Activated CD4-positive, alpha-beta T cell treated with anti-CD3 and anti-CD28 coated beads, Interleukin-2, amount 10 ng/mL, durations not matched to agents 7 days and 5 days (primary cell): ENCODE measurements around the gene FAM25C. TPM values are rescaled to one million over a fixed set of nuclear protein-coding genes. Genes with fewer than 3 reads are reported as not detected.
"Not testable (repeated sequence)": the region's sequence is repeated elsewhere in the genome, so short reads cannot be mapped to it uniquely, and the experiment has no call there.

ENCODE experiments used
- CTCF ChIA-PET: fragments of 350-600 bp; sonication (Branson Sonifier 250); formaldehyde crosslinking; loops from one replicate; lab custom pipeline; 2021; ENCODE audit warnings: antibody characterized with exemption; lab: Charles Lee
- POLR2A ChIA-PET: fragments of 350-600 bp; sonication (Branson Sonifier 250); formaldehyde crosslinking; loops from one replicate; lab custom pipeline; 2021; ENCODE audit warnings: antibody characterized with exemption; lab: Charles Lee
- DNase-seq: peaks from one replicate; pipeline ENCODE4 v3.0.0-alpha.2; 2020
- H3K27ac Mint-ChIP-seq: one replicate; pipeline ENCODE4 v1.8.0; 2021; ENCODE audit warnings: mild to moderate bottlenecking, moderate library complexity, mixed read lengths
- H3K27me3 Mint-ChIP-seq: one replicate; pipeline ENCODE4 v1.8.0; 2021; ENCODE audit warnings: mixed read lengths
- H3K36me3 Mint-ChIP-seq: one replicate; pipeline ENCODE4 v1.8.0; 2021; ENCODE audit warnings: low read depth, mixed read lengths
- H3K4me1 Mint-ChIP-seq: one replicate; pipeline ENCODE4 v1.8.0; 2021; ENCODE audit warnings: mixed read lengths
- H3K4me3 Mint-ChIP-seq: one replicate; pipeline ENCODE4 v1.8.0; 2021; ENCODE audit warnings: mild to moderate bottlenecking, moderate library complexity, mixed read lengths
- H3K9me3 Mint-ChIP-seq: one replicate; pipeline ENCODE4 v1.8.0; 2021; ENCODE audit warnings: mixed read lengths
- total RNA-seq, 2 experiments: library from RNA; stranded (reverse); gene quantifications; one replicate each; pipeline ENCODE4 v1.2.3, GENCODE V29; 2021

The FAM25C gene
- total RNA-seq, result not detected

- H3K27me3 Mint-ChIP-seq, H3K9me3 Mint-ChIP-seq, H3K4me3 Mint-ChIP-seq, DNase-seq, H3K4me1 Mint-ChIP-seq, H3K27ac Mint-ChIP-seq, POLR2A ChIA-PET, CTCF ChIA-PET, H3K36me3 Mint-ChIP-seq: not testable (repeated sequence)
Observed at GRCh38 chr10:47999691-48000090, at the start of gene FAM25C. FAM25C (minus strand) TSS chr10:47999791; CDS start chr10:47999765, 26 bp downstream.

- DNase-seq, H3K4me3 Mint-ChIP-seq, POLR2A ChIA-PET, H3K36me3 Mint-ChIP-seq, H3K27me3 Mint-ChIP-seq, H3K9me3 Mint-ChIP-seq, CTCF ChIA-PET, H3K4me1 Mint-ChIP-seq, H3K27ac Mint-ChIP-seq: not testable (repeated sequence)
Observed at GRCh38 chr10:48044557-48044956, 45.0 kb upstream of the FAM25C start.

- DNase-seq, H3K9me3 Mint-ChIP-seq, POLR2A ChIA-PET, CTCF ChIA-PET, H3K27ac Mint-ChIP-seq, H3K4me3 Mint-ChIP-seq, H3K36me3 Mint-ChIP-seq, H3K4me1 Mint-ChIP-seq, H3K27me3 Mint-ChIP-seq: not testable (repeated sequence)
Observed at GRCh38 chr10:48031390-48031789, 31.8 kb upstream of the FAM25C start.

GRCh38 chr10:48002306-48002705, 2.7 kb upstream of the FAM25C start:
- H3K27ac Mint-ChIP-seq, H3K27me3 Mint-ChIP-seq, H3K4me3 Mint-ChIP-seq, POLR2A ChIA-PET, DNase-seq, H3K4me1 Mint-ChIP-seq, H3K9me3 Mint-ChIP-seq, CTCF ChIA-PET, H3K36me3 Mint-ChIP-seq: not testable (repeated sequence)

- CTCF ChIA-PET, H3K4me1 Mint-ChIP-seq, H3K27ac Mint-ChIP-seq, POLR2A ChIA-PET, H3K36me3 Mint-ChIP-seq, H3K9me3 Mint-ChIP-seq, DNase-seq, H3K4me3 Mint-ChIP-seq, H3K27me3 Mint-ChIP-seq: not testable (repeated sequence)
Observed at GRCh38 chr10:47994045-47994444, 5.5 kb downstream of the FAM25C start.

- H3K4me1 Mint-ChIP-seq, CTCF ChIA-PET, H3K4me3 Mint-ChIP-seq, H3K36me3 Mint-ChIP-seq, DNase-seq, H3K9me3 Mint-ChIP-seq, H3K27me3 Mint-ChIP-seq, POLR2A ChIA-PET, H3K27ac Mint-ChIP-seq: not testable (repeated sequence)
Observed at GRCh38 chr10:47992560-47992959, 7.0 kb downstream of the FAM25C start.

DNA sequence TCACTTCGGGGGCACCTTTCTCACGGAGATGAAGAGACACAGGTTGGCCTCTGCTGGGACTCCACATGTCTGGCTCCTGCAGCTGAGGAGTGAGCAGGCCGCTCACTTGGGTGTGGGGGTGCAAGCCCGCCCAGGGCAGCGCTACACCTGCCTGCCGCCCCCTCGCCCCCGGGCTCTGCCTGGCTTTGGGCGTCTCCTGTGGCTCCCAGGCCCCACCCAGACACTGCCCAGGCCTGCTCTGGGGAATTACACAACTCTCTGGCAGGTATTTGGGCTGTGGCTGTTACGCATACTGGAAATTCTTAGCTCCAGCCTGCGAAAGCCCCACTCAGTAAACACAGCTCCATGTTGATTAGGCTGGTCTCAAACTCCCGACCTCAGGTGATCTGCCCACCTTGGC, 7.9 kb downstream of the FAM25C start:
- H3K4me3 Mint-ChIP-seq, H3K9me3 Mint-ChIP-seq, H3K27ac Mint-ChIP-seq, DNase-seq, CTCF ChIA-PET, H3K4me1 Mint-ChIP-seq, H3K36me3 Mint-ChIP-seq, H3K27me3 Mint-ChIP-seq, POLR2A ChIA-PET: not testable (repeated sequence)

- H3K36me3 Mint-ChIP-seq, POLR2A ChIA-PET, H3K27ac Mint-ChIP-seq, H3K4me1 Mint-ChIP-seq, H3K4me3 Mint-ChIP-seq, H3K9me3 Mint-ChIP-seq, H3K27me3 Mint-ChIP-seq, CTCF ChIA-PET, DNase-seq: not testable (repeated sequence)
Observed at GRCh38 chr10:47990097-47990496, 9.5 kb downstream of the FAM25C start.

DNA sequence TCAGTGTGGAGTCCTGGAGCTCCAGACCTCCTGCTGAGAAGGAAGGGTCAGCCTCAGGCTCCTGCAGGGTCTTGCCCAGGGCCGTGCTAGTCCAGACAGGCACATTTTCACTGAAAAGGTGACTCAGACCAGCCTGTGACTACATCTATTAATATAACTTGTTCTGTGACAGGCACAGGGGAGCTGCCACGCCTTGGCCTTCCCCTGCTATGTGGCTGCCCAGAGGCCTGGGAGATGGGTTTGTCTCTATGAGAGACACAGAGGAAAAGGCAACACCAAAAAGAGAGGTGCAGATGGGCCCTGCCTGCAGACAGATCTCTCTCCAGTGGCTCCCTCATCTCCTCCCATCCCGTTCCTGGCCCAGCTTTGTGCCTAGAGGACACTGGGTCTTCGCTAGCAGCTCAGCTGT, 10.0 kb downstream of the FAM25C start:
- H3K4me1 Mint-ChIP-seq, POLR2A ChIA-PET, H3K4me3 Mint-ChIP-seq, DNase-seq, H3K27me3 Mint-ChIP-seq, CTCF ChIA-PET, H3K36me3 Mint-ChIP-seq, H3K27ac Mint-ChIP-seq, H3K9me3 Mint-ChIP-seq: not testable (repeated sequence)

DNA sequence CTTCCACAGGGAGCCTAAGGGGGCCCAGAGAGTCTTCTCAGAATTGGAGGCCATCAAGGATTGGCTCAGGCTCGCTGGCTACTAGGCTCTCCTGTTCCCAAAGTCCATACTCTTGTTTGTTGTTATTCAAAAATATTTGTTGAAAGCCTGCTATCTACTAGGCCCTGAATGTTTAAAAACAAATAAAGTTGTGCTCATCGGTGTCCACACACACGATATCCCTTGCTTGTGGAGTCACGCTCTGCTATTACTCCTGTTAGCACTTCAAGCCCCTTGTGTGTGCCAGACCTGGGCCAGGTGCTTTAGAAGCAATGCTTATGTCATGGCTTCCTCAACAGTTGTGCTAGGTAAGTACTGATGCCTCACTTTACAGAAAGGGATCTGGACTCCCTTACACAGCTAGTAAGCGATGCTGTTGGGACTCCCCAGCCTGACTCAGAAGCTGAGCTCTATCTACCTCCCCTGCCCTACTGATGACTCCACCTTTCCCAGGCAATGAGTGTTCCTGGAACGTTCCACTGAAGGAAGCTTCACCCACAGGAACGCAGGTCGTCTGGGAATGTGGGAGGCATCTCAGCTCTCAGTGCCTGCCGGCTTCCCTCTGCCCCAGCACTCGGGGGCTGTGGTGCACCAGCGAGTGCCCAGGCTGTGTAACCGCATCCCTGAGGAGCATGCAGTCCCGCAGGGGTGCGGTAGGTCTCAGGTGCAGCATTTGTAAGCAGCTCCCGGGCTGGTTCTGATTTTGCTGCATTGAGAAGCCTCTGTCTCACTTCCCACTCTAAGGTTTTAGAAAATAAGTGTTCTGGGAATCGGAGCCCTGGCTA, 10.7 kb downstream of the FAM25C start:
- CTCF ChIA-PET, H3K9me3 Mint-ChIP-seq, DNase-seq, H3K4me3 Mint-ChIP-seq, H3K27me3 Mint-ChIP-seq, H3K36me3 Mint-ChIP-seq, POLR2A ChIA-PET, H3K4me1 Mint-ChIP-seq, H3K27ac Mint-ChIP-seq: not testable (repeated sequence)

DNA sequence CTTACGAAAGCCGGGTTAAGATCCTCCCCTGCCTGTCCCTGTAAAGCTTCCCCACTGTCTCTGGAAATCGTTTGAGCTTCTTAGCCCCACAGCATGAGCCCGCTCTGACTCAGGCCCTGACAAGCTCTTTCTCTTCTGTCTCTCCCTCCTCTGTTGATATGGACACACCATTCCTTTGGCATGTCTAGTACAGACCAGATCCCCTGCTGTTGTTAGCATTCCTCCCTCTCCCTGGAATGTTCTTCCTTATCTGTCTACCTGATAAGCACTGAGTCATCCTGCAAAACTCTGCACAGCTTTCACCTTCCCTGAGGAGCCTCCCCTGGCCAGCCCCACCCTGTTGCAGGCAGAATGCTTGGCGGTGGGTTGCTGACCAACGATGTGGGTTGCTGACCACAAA, 11.6 kb downstream of the FAM25C start:
- H3K4me1 Mint-ChIP-seq, H3K27me3 Mint-ChIP-seq, H3K36me3 Mint-ChIP-seq, H3K27ac Mint-ChIP-seq, DNase-seq, POLR2A ChIA-PET, H3K9me3 Mint-ChIP-seq, H3K4me3 Mint-ChIP-seq, CTCF ChIA-PET: not testable (repeated sequence)

GRCh38 chr10:47986413-47987230, 13.0 kb downstream of the FAM25C start:
- DNase-seq, H3K27me3 Mint-ChIP-seq, H3K4me3 Mint-ChIP-seq, H3K27ac Mint-ChIP-seq, H3K4me1 Mint-ChIP-seq, H3K9me3 Mint-ChIP-seq, CTCF ChIA-PET, POLR2A ChIA-PET, H3K36me3 Mint-ChIP-seq: not testable (repeated sequence)

- H3K9me3 Mint-ChIP-seq, H3K4me3 Mint-ChIP-seq, POLR2A ChIA-PET, H3K27ac Mint-ChIP-seq, H3K4me1 Mint-ChIP-seq, H3K36me3 Mint-ChIP-seq, H3K27me3 Mint-ChIP-seq, CTCF ChIA-PET, DNase-seq: not testable (repeated sequence)
Observed at GRCh38 chr10:47975409-47975808, 24.2 kb downstream of the FAM25C start.
